ENCODE results near the gene IL17RE. TPM values are rescaled to one million over a fixed set of nuclear protein-coding genes. Genes with fewer than 3 reads are reported as not detected.

Gene IL17RE
- total and polyA plus RNA-seq, 9 of the 15 experiments (the other 6 are each of a cell fraction or from before 2014, with no cell fraction given): 0.32 to 1.9 (median 0.51) TPM; not detected in 4

GRCh38 chr3:9899289-9899791, 3.3 kb upstream of the IL17RE start:
- ATAC-seq (no peak), DNase-seq (ENCODE audit: extremely low read depth in 1 of 4, low spot score in 3 of 4) (no peak), FAIRE-seq (no peak)
- intact Hi-C loops (cut with micrococcal nuclease) (no loop called here), in situ Hi-C loops (cut with MboI) (no loop called here)
- no peaks in the 10 kb centered on the region for H3K27me3 ChIP-seq (ENCODE audit: control insufficient read depth in 2 of 2, insufficient read depth in 2 of 2, low read length in 2 of 2)
- H4K20me1 ChIP-seq (replicated peaks; ENCODE audit: control insufficient read depth, insufficient read depth, low read length): no peaks in the 10 kb centered on the region
- H3K4me1 ChIP-seq (replicated peaks in 1 of 2; ENCODE audit: control insufficient read depth in 2 of 2, insufficient read depth in 2 of 2, low read length in 2 of 2): peaks cover 38 to 48% of the 10 kb centered on the region in 2 experiments
- no peak overlapping the region for H3K27ac ChIP-seq (ENCODE audit: extremely low read depth, low read depth, low read length)
- BruUV-seq (replicated peaks): no TSS peak
- H3K9me1 ChIP-seq (ENCODE audit: control insufficient read depth, insufficient read depth, low read length): no peaks in the 10 kb centered on the region
- CTCF ChIA-PET (ENCODE audit: low intra/inter-chr PET ratio): no interaction called here
- peaks cover 5% of the 10 kb centered on the region for H3K36me3 ChIP-seq (ENCODE audit: control insufficient read depth, insufficient read depth, low read length)
- H2AFZ ChIP-seq (ENCODE audit: low read depth, low read length): no peak overlapping the region
- no peak overlapping the region for H3K4me2 ChIP-seq (ENCODE audit: insufficient read depth, low read length)
- H3K9ac ChIP-seq (ENCODE audit: insufficient read depth in 1 of 2, low read depth in 2 of 2, low read length in 2 of 2): no peak overlapping the region
- H3K79me2 ChIP-seq (ENCODE audit: control insufficient read depth, insufficient read depth, low read length): no peaks in the 10 kb centered on the region; the same call in 2 of the 3 replicates
- POLR2A ChIA-PET: interaction anchor here (1.0 kb wide), 1 partner anchor 13 kb away, joined by 3 read pairs; no protein-coding TSS in a partner anchor
- H3K9me3 ChIP-seq (replicated peaks; ENCODE audit: control insufficient read depth, insufficient read depth, low read depth, low read length): no peaks in the 10 kb centered on the region
- H3K4me3 ChIP-seq: no peak overlapping the region
- WGBS (ENCODE audit: insufficient coverage, low coverage, missing lambda C conversion rate): 46% methylated on average over 2 of the region's 3 CpGs
- TF ChIP-seq ELF2 (CRISPR knock-in tag; IDR thresholded peaks at IDR 0.05): no peak
- TF ChIP-seq ZMIZ1 (IDR thresholded peaks at IDR 0.05; ENCODE audit: low read depth in 2 of 2, low read length in 2 of 2): no peak
- no peak for TF ChIP-seq HMG20B (CRISPR knock-in tag; IDR thresholded peaks at IDR 0.05)
- 0 out of 2 replicates have a peak, but pooled peaks have one; percentile 58 for TF ChIP-seq YBX1 (IDR thresholded peaks at IDR 0.05)
- no peak for TF ChIP-seq ZNF75A (CRISPR knock-in tag; IDR thresholded peaks at IDR 0.05)
- TF ChIP-seq L3MBTL2 (IDR thresholded peaks at IDR 0.05): no peak
- no peak for TF ChIP-seq ZNF407 (IDR thresholded peaks at IDR 0.05; ENCODE audit: low read depth)
- no peak for TF ChIP-seq CBX2 (IDR thresholded peaks at IDR 0.05; ENCODE audit: insufficient read depth, low read length, poor library complexity, severe bottlenecking)
- no peak for TF ChIP-seq SAFB2 (IDR thresholded peaks at IDR 0.05; ENCODE audit: borderline replicate concordance, low read depth, low read length, severe bottlenecking)
- peak in 1 of 2 experiments; percentile 77; a peak in 2 of 4 replicates for TF ChIP-seq HDAC1 (IDR thresholded peaks at IDR 0.05)
- no peak for TF ChIP-seq ATF7 (IDR thresholded peaks at IDR 0.05)
- TF ChIP-seq RBM39 (optimal IDR thresholded peaks at IDR 0.05; ENCODE audit: low read depth, low read length): no peak

All from K562 (cell line).